Chondrocyte (in vitro differentiated cells): ENCODE measurements around the gene GCKR. TPM values are rescaled to one million over a fixed set of nuclear protein-coding genes. Genes with fewer than 3 reads are reported as not detected.

Experiments used
- DNase-seq: peaks from one replicate; pipeline ENCODE4 v3.0.0; 2021; ENCODE audit warnings: mixed read lengths, low spot score
- H3K27ac Mint-ChIP-seq: one replicate; pipeline ENCODE4 v1.8.0; 2021; ENCODE audit warnings: mild to moderate bottlenecking, moderate library complexity, mixed read lengths; ENCODE audit not compliant: unreplicated experiment
- H3K27me3 Mint-ChIP-seq: 2 replicates; pipeline ENCODE4 v1.8.0; 2021; ENCODE audit warnings: low read depth, mixed read lengths
- H3K36me3 Mint-ChIP-seq: 2 replicates; pipeline ENCODE4 v1.8.0; 2021; ENCODE audit warnings: low read depth, mixed read lengths
- H3K4me1 Mint-ChIP-seq: 2 replicates; pipeline ENCODE4 v1.8.0; 2021; ENCODE audit warnings: low read depth, mild to moderate bottlenecking, mixed read lengths
- H3K4me3 Mint-ChIP-seq: one replicate; pipeline ENCODE4 v1.8.0; 2021; ENCODE audit warnings: mild to moderate bottlenecking, moderate library complexity, mixed read lengths; ENCODE audit not compliant: unreplicated experiment
- H3K9me3 Mint-ChIP-seq: 2 replicates; pipeline ENCODE4 v1.8.0; 2021; ENCODE audit warnings: low read depth, mixed read lengths
- CTCF ChIP-seq: fragments of 200-600 bp; sonication (generic); IDR thresholded peaks from 2 replicates; pipeline ENCODE4 v1.5.0; 2021; ENCODE audit warnings: antibody characterized with exemption, mild to moderate bottlenecking, moderate library complexity
- total RNA-seq: library from RNA; stranded (reverse); gene quantifications from 3 replicates; pipeline ENCODE4 v1.2.1, GENCODE V29; 2021

GCKR gene
- total RNA-seq, 1 donor from 2014 or later = not detected

- DNase-seq = no peak
- TF ChIP-seq CTCF = no peak
- no peak overlapping the region for H3K4me3 Mint-ChIP-seq
- H3K27ac Mint-ChIP-seq = no peak overlapping the region
- H3K9me3 Mint-ChIP-seq = no peaks in the 10 kb centered on the region
- H3K36me3 Mint-ChIP-seq = peaks cover 3% of the 10 kb centered on the region
- peaks cover 17% of the 10 kb centered on the region for H3K27me3 Mint-ChIP-seq
- H3K4me1 Mint-ChIP-seq = peaks cover 17% of the 10 kb centered on the region
These were observed 619 bp downstream of the GCKR start for GRCh38 chr2:27497288-27497627.

GRCh38 chr2:27498975-27499374 lies 2.3 kb downstream of the GCKR start:
- Mint-ChIP-seq H3K27me3 (peaks cover 17% of the 10 kb centered on the region), H3K4me1 (peaks cover 12% of the 10 kb centered on the region), H3K27ac (no peak overlapping the region), H3K36me3 (no peaks in the 10 kb centered on the region), H3K9me3 (no peaks in the 10 kb centered on the region), H3K4me3 (no peak overlapping the region)
- no peak for DNase-seq
- no peak for TF ChIP-seq CTCF

GRCh38 chr2:27501042-27501441 lies 4.4 kb downstream of the GCKR start:
- no peaks in the 10 kb centered on the region for H3K4me1 Mint-ChIP-seq
- H3K27ac Mint-ChIP-seq = no peak overlapping the region
- H3K27me3 Mint-ChIP-seq = peaks cover 16% of the 10 kb centered on the region
- H3K9me3 Mint-ChIP-seq = no peaks in the 10 kb centered on the region
- H3K36me3 Mint-ChIP-seq = no peaks in the 10 kb centered on the region
- no peak for DNase-seq
- TF ChIP-seq CTCF = no peak
- no peak overlapping the region for H3K4me3 Mint-ChIP-seq

GRCh38 chr2:27502142-27502541 lies 5.5 kb downstream of the GCKR start:
- Mint-ChIP-seq H3K4me3 (no peak overlapping the region), H3K27me3 (peaks cover 9% of the 10 kb centered on the region), H3K9me3 (no peaks in the 10 kb centered on the region), H3K27ac (no peak overlapping the region), H3K36me3 (no peaks in the 10 kb centered on the region), H3K4me1 (no peaks in the 10 kb centered on the region)
- no peak for TF ChIP-seq CTCF
- no peak for DNase-seq

GRCh38 chr2:27506587-27506986 lies 9.9 kb downstream of the GCKR start:
- Mint-ChIP-seq H3K4me3 (no peak overlapping the region), H3K9me3 (no peaks in the 10 kb centered on the region), H3K27ac (no peak overlapping the region), H3K27me3 (peaks cover 2% of the 10 kb centered on the region), H3K36me3 (no peaks in the 10 kb centered on the region), H3K4me1 (peaks cover 3% of the 10 kb centered on the region)
- DNase-seq = no peak
- no peak for TF ChIP-seq CTCF
